ENCODE measurements around the gene VSIG8. TPM values are rescaled to one million over a fixed set of nuclear protein-coding genes. Genes with fewer than 3 reads are reported as not detected.

Gene VSIG8
- polyA plus RNA-seq, 5 donors, result 0.08 to 0.10 TPM; not detected in 3

GRCh38 chr1:159857889-159858288 is 4.6 kb downstream of the VSIG8 start:
- DNase-seq, result no peak

- DNase-seq, result no peak
These were observed 5.9 kb downstream of the VSIG8 start for GRCh38 chr1:159856576-159856975.

- DNase-seq, result no peak
These were observed 6.7 kb downstream of the VSIG8 start for GRCh38 chr1:159855709-159856108.

GRCh38 chr1:159854693-159855192 is 7.7 kb downstream of the VSIG8 start:
- DNase-seq, result peak; percentile 80 to 83

- peak; percentile 50 to 57 for DNase-seq
These were observed 8.3 kb downstream of the VSIG8 start for GRCh38 chr1:159854116-159854692.

GRCh38 chr1:159853417-159854115 is 8.9 kb downstream of the VSIG8 start:
- no peak for DNase-seq

- no peak for DNase-seq
These were observed 11.1 kb downstream of the VSIG8 start for GRCh38 chr1:159851407-159851806.

GRCh38 chr1:159849626-159850366 is 12.7 kb downstream of the VSIG8 start:
- DNase-seq, result no peak

- no peak for DNase-seq
These were observed 14.1 kb downstream of the VSIG8 start for GRCh38 chr1:159848326-159848725.

- no peak for DNase-seq
These were observed 15.2 kb downstream of the VSIG8 start for GRCh38 chr1:159847231-159847630.

GRCh38 chr1:159845751-159846629 is 16.5 kb downstream of the VSIG8 start:
- no peak for DNase-seq

- no peak for DNase-seq
These were observed 19.0 kb downstream of the VSIG8 start for GRCh38 chr1:159843459-159843858.

GRCh38 chr1:159841749-159842148 is 20.7 kb downstream of the VSIG8 start:
- no peak for DNase-seq

- no peak for DNase-seq
These were observed 23.2 kb downstream of the VSIG8 start for GRCh38 chr1:159839116-159839849.

GRCh38 chr1:159838715-159839114 is 23.7 kb downstream of the VSIG8 start:
- no peak for DNase-seq

GRCh38 chr1:159835862-159836525 is 26.5 kb downstream of the VSIG8 start:
- no peak for DNase-seq

- DNase-seq, result no peak
These were observed 27.1 kb downstream of the VSIG8 start for GRCh38 chr1:159835356-159835755.

GRCh38 chr1:159832309-159832708 is 30.1 kb downstream of the VSIG8 start:
- DNase-seq, result no peak

GRCh38 chr1:159831412-159832141 is 30.9 kb downstream of the VSIG8 start:
- DNase-seq, result no peak

GRCh38 chr1:159830722-159831121 is 31.7 kb downstream of the VSIG8 start:
- no peak for DNase-seq
